T-helper 2 cell (primary cell): ENCODE data around the gene UROS.

Experiments
- DNase-seq, 5 experiments: peaks; one replicate each; pipeline versions ENCODE4 v3.0.0 to v3.0.0-alpha.2; 2012 to 2022

The UROS gene

GRCh38 chr10:125788156-125789034 lies 34.7 kb downstream of the UROS start:
- peak in 1 of 5 experiments; percentile 27 for DNase-seq

DNA sequence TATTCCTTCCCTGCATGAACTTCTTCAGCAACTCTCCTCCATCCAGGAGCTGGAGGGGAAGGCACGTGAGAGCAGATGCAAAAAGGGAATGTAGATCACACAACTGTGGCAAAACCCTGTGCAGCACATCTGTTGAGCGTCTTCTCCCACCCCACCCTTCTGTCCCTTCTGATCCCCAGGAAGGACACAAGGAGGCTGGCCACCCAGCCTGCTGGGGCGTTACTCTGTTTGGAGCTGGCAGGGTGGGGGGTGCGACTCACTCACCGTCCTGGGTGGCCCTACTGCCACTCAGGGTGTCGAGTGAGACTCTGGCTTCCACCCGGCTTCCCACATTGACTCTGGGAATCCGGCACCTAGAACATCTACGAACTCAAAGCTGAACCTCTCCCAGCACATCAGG lies 37.3 kb downstream of the UROS start:
- DNase-seq: no peak

DNA sequence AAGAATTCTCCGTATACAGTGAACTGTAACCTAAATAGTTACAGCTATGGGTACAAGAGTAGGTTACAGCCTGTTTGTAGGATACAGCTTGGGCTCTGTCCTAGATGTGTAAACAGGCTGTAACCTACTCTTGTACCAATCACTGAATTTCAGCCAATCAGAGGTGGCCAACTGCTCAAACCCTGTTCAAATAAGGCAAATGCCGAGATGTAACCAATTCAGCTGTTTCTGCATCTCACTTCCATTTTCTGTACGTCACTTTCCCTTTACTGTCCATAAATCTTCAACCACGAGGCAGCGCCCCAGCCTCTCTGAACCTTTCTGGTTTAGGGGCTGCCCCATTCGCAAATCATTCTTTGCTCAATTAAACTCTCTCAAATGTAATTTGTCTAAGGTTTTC lies 39.1 kb downstream of the UROS start:
- DNase-seq: peak in 1 of 5 experiments; percentile 23

DNA sequence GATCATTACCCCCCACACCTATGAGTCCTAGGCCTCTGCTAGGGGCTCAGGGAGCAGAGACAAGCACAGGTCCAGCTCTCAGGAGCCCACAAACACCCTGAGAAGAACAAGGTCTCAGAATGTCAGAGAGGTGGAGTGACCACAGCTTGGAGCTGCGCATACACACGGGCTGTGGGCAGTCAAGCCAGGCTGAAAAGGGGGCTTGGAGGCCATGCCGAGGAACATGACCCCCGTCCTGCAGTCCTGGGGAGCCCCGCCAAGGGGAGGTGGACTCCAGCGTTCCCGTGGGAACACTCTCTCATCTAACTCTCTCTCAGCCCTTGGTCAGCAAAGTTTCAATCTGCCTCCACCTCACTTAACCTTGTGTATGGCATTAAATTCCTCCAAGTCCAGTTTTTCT lies 39.6 kb downstream of the UROS start:
- no peak for DNase-seq

DNA sequence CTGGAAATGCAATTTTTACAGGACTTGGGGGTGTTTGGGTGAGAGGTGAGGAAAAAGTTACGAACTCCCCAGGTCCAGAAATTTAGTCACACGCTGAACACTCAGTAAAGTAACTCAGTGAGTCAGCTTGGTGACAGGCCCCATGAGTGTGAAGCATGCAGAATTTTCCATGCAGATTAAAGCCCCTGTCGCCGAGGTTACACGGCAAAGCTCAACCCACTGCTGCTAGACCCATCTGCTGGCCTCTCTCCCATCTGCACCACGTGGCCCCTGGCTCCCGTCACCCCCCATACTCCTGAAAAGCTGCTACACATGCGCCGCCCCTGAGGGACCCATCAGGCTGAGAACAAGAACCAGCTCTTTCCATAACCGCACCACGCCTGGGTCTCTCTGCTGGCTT lies 40.4 kb downstream of the UROS start:
- DNase-seq: no peak

- DNase-seq: no peak
These were observed 41.0 kb downstream of the UROS start for GRCh38 chr10:125782054-125782453.

DNA sequence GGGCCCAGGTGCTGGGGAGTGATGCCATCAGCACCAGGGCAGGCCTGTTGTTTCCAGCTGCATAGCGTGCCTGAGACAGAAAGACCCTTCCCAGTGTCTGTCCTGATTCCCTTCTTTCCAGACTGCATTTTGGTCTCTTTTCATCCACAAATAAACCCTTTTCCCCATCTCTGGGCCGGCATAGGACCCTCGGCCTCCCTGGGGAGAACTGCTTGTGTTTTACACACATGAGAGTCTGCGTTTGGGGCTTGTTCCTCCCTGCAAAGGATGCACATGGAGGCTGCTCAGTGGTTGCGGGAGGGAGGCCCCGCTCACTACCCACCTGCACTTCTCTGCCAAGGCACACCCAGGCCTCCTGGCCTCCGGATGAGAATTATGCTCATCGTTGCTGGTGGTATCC lies 41.7 kb downstream of the UROS start:
- DNase-seq: no peak

DNA sequence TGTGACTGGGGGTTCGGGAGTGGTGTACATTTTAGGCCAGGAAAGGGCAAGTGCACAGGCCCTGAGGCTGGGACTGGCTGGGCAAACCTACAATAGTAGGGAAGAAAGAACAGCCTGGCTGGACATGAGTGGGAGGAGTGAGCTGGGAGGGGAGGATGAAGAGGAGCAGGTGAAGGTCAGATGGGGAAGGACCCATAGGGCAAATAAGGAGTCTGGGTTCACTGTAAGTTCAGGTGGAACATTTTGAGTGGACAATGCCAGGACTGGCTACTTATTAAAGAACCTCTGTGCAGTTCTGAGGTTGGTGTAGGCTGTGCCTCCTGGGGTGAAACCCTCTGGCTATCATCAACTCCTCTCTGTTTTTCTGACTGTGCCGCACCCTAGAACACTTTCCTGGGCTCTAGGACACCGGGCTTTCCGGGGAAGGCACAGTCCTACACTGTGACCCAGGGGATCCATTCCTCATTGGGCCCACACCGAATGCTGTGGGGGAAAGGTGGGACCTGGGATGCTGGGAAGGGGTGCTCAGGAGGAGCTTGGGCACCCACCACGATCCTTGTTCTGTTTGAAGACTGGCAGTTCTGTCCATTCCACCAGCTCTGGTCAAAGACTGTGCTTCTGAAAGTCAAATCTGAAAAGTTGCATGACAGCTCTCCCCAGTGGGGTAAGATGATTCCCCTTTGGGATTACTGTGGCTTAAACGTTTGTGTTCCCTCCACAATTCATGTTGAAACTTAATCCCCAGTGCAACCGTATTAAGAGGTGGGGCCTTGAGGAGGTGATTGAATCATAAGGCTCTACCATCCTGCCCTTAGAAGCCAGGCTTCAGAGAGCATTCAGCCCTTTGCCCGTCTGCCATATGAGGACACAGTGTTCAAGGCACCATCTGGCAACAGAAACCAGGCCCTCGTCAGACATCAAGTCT lies 43.4 kb downstream of the UROS start:
- no peak for DNase-seq

DNA sequence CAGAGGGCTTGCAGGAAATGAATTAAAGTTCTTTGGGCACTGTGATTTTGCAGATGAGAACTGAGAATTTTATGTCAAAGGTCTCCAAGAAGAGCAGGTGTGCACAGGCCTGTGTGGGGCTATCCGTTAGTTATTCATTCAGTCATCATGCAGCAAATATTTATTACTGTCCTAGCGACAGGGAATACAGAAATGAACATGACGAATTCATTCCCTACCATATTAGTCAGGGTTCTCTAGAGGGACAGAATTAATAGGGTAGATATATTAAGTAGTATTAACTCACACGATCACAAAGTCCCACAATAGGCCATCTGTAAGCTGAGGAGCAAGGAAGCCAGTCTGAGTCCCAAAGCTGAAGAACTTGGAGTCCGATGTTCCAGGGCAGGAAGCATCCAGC lies 44.5 kb downstream of the UROS start:
- no peak for DNase-seq

DNA sequence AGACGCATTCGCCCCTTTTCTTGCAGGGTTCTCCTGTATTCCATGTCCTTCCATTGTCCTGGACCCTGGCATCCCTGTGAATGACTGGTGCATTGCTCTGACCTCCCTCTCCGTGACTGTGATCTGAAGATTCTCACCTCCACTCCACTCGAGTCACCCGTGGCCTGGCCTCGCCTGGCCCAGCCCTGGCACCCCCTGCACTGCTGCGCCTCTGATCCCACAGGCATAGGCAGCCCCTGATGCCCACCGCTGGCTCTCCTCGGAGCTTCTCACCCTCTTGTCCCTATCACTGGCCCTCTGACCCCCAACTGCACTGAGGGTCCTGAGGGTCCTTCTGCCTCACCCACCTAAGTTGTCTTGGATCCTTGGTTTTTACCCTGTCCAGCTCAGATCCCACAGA lies 45.3 kb downstream of the UROS start:
- DNase-seq: no peak

GRCh38 chr10:125775491-125776106 lies 47.5 kb downstream of the UROS start, which contains the start of gene MMP21:
MMP21 (minus strand) TSS chr10:125775821; CDS start chr10:125775821, 0 bp downstream.
- DNase-seq: no peak

DNA sequence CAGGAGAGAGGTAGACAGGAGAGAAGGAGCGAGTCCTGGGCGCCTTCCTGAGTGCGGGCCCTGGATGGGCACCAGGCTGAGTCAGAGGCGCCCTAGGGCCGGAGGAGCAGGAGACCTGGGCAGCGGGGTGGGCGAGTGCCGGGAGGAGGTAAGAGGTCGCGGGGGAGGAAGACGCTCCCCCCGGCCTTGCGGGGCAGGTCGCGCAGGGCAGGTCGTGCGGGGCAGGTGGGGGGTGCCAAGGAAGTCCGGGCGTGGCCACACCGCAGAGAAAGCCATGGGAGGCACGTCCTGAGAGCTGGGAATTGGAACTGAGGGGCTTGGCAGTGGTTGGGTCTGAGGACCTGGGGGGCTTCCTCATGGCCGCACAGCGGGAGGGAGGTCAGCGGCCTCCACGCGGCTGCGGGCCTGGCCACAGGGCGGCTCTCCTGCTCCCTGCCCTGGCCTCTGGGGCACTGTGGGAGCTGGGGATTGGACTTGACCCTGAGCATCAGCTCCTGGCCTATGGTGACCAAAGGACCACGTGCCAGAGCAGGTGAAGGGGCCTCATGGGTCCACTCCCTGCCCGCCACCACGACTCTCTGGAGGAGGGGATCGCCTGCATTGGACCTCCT lies 48.4 kb downstream of the UROS start:
- no peak for DNase-seq

- no peak for DNase-seq
These were observed 49.1 kb downstream of the UROS start for GRCh38 chr10:125773687-125774543.

- DNase-seq: no peak
These were observed 50.2 kb downstream of the UROS start for GRCh38 chr10:125772864-125773180.

DNA sequence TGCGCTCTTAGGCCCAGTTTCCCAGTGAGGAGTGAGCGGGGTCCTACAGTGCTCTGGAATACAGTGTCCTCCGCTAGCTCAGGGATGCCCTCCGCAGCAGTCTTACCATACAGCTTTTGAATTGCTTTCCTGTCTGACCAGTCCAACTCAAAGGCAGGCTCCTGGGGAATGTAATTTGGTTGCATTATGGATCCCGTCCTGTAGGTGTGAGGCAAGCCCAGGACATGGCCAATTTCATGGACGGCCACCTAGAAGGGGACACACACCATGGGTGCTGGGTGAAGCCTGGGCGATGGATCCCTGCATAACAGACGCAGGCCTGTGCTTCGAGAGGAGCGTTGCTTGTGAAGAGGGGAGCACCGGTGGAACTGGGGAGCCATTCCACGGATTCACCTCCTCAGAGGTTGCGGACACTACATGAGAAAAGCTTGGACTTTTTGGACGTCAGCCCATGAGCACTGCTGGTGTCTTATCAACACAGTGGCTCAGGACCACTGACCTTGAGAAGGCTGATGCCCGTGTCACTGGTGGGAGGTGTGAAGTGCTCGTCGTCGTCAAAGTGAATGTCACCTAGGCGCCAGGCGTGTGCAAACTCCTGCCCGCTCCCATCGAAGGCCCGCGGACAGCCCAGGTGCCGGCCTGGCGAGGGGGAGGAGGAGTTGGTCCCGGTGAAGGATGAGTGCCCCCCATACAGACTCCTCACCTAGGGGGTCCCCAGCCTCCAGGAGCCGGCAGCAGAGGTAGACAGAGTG lies 50.8 kb downstream of the UROS start:
- no peak for DNase-seq

- DNase-seq: no peak
These were observed 52.2 kb downstream of the UROS start for GRCh38 chr10:125770844-125771243.

DNA sequence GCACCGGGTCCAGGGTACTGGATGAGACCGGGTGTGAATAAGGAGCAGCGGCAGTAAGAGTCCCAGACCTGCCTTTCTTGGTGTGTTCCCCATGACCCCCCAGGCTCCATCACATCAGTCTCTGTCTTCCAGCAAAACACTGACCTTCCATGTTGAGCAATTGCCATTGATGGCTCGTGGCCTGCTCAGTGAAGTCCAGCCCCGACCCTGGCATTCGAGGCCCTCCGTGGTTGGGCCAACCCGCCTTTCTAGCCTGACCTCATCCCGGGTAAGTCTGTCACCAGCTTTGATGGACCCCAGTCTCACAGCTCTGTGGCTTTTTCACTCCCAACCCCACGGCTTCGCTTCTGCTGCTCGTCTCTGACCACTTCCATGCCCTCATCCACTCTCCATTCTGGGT lies 53.9 kb downstream of the UROS start:
- no peak for DNase-seq

DNA sequence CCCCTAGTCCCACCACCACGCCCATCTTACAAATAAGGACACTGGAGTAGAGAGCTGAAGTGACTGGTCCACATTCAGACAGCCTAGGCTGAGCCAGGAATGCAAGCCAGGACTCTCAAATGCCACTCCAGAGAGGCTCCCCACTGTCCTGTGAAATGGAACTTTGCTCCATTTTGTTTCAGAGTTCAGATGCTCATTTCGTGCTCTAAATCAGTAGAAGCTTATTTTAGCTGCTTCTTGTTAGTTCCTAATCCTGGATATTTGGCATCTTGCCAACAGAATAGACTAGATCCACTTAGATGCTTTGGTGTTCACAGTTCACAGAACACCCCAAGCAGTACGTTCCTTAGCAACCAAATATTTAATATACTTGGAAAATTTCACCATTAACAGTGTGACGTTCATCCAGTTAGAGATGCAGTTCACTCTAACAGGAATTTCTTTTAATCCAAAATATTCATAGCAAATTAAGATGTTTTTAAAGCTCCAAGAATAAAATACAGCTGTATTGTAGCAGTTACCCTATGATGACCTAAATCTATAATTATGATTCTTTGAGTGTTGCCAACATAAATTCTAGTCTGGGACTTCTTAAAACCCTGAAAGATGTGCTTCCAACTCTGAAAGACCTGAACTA lies 54.7 kb downstream of the UROS start:
- DNase-seq: no peak

GRCh38 chr10:125766511-125766910 lies 56.5 kb downstream of the UROS start:
- no peak for DNase-seq

GRCh38 chr10:125765835-125766234 lies 57.2 kb downstream of the UROS start:
- no peak for DNase-seq
